Chondrocyte (in vitro differentiated cells): Measurements from ENCODE around the gene MST1. TPM values are rescaled to one million over a fixed set of nuclear protein-coding genes. Genes with fewer than 3 reads are reported as not detected.

Source experiments
- DNase-seq: peaks from one replicate; pipeline ENCODE4 v3.0.0; 2021; ENCODE audit warnings: mixed read lengths, low spot score
- H3K27ac Mint-ChIP-seq: one replicate; pipeline ENCODE4 v1.8.0; 2021; ENCODE audit warnings: mild to moderate bottlenecking, moderate library complexity, mixed read lengths; ENCODE audit not compliant: unreplicated experiment
- H3K27me3 Mint-ChIP-seq: 2 replicates; pipeline ENCODE4 v1.8.0; 2021; ENCODE audit warnings: low read depth, mixed read lengths
- H3K36me3 Mint-ChIP-seq: 2 replicates; pipeline ENCODE4 v1.8.0; 2021; ENCODE audit warnings: low read depth, mixed read lengths
- H3K4me1 Mint-ChIP-seq: 2 replicates; pipeline ENCODE4 v1.8.0; 2021; ENCODE audit warnings: low read depth, mild to moderate bottlenecking, mixed read lengths
- H3K4me3 Mint-ChIP-seq: one replicate; pipeline ENCODE4 v1.8.0; 2021; ENCODE audit warnings: mild to moderate bottlenecking, moderate library complexity, mixed read lengths; ENCODE audit not compliant: unreplicated experiment
- H3K9me3 Mint-ChIP-seq: 2 replicates; pipeline ENCODE4 v1.8.0; 2021; ENCODE audit warnings: low read depth, mixed read lengths
- CTCF ChIP-seq: fragments of 200-600 bp; sonication (generic); IDR thresholded peaks from 2 replicates; pipeline ENCODE4 v1.5.0; 2021; ENCODE audit warnings: antibody characterized with exemption, mild to moderate bottlenecking, moderate library complexity
- total RNA-seq: library from RNA; stranded (reverse); gene quantifications from 3 replicates; pipeline ENCODE4 v1.2.1, GENCODE V29; 2021

MST1 gene
- total RNA-seq, 1 donor from 2014 or later, result 19.1 TPM

GRCh38 chr3:49729966-49730609 is 40.8 kb upstream of the MST1 start:
- Mint-ChIP-seq H3K9me3 (no peaks in the 10 kb centered on the region), H3K27me3 (no peaks in the 10 kb centered on the region), H3K4me1 (no peaks in the 10 kb centered on the region), H3K4me3 (no peak overlapping the region), H3K27ac (no peak overlapping the region), H3K36me3 (peaks cover 20% of the 10 kb centered on the region)
- DNase-seq, result no peak
- TF ChIP-seq CTCF, result no peak

DNA sequence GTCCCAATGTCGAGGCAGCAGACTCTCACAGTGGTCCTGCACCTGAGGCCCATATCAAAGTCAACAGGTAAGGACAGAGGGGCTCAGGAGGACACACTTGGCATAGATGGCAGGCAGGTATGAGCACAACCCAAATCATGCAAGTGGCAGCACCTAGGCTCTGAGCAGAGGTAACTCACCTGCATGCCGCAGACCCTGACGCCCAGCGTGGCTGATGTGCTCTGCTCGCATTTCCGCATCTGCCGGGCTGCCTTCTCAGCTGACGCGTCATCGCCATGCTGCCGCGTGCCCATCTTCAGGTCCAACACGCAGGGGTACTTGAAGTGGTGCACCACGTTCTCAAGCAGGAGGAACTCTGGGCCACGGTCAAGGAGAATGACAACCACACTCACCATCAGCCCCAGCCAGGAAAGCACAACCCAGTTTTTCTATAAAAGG is 38.7 kb upstream of the MST1 start:
- Mint-ChIP-seq H3K4me1 (peaks cover 14% of the 10 kb centered on the region), H3K27me3 (no peaks in the 10 kb centered on the region), H3K27ac (no peak overlapping the region), H3K4me3 (no peak overlapping the region), H3K36me3 (peaks cover 16% of the 10 kb centered on the region), H3K9me3 (no peaks in the 10 kb centered on the region)
- TF ChIP-seq CTCF, result no peak
- DNase-seq, result no peak

DNA sequence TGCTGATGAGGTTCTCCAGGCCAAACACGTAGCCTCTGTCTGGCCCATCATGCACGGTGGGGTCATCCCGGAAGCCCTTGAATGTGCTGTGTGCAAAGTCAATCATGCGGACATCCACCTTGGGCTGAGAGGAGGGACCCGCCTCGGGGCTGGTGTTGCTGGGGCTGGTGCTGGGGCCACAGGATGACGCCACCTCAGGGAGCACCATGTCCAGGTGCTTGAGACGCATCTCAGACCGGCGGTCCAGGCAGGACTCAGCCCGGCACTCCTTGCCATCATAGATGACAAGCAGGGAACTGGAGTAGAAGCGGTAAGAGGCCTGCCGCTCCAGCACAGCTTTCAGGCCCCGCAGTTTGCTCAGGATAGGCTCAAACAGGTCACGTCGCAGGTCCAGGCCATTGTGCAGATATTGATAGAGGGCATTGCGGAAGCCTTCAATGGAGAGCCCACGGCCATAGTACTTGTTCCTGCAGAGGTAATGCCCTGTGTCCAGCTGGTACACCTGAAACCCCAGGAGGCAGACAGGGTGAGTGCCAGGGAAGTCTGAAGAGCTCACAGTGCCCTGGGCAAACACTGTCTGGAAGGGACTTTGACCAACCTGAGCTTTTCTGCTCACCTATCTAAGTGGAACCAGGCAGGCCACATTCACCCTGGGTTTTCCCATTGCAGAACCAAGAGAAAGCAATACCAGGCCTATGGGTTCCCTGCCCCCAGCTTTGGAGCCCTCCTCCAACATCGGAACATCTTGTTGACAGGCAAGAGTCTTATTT is 38.1 kb upstream of the MST1 start:
- H3K4me1 Mint-ChIP-seq, result peaks cover 20% of the 10 kb centered on the region
- no peak overlapping the region for H3K27ac Mint-ChIP-seq
- no peak for TF ChIP-seq CTCF
- no peaks in the 10 kb centered on the region for H3K27me3 Mint-ChIP-seq
- peaks cover 10% of the 10 kb centered on the region for H3K36me3 Mint-ChIP-seq
- H3K4me3 Mint-ChIP-seq, result no peak overlapping the region
- no peaks in the 10 kb centered on the region for H3K9me3 Mint-ChIP-seq
- no peak for DNase-seq

- Mint-ChIP-seq H3K27ac (peak overlapping the region; percentile 19), H3K27me3 (no peaks in the 10 kb centered on the region), H3K4me3 (no peak overlapping the region)
These were observed 36.8 kb upstream of the MST1 start for GRCh38 chr3:49725906-49726681.

More at GRCh38 chr3:49725906-49726681, 36.8 kb upstream of the MST1 start:
- Mint-ChIP-seq H3K9me3 (no peaks in the 10 kb centered on the region), H3K4me1 (peaks cover 25% of the 10 kb centered on the region), H3K36me3 (peaks cover 6% of the 10 kb centered on the region)
- no peak for DNase-seq
- TF ChIP-seq CTCF, result no peak
